NCI-H2196 treated with DMSO at 0.1 percent for 48 hours (cell line): ENCODE data around the gene SPOCK1.

Experiments used
- DNase-seq: peaks from one replicate; lab custom pipeline; 2025; ENCODE audit not compliant: unreplicated experiment; lab: John Stamatoyannopoulos, UW

The SPOCK1 gene

DNA sequence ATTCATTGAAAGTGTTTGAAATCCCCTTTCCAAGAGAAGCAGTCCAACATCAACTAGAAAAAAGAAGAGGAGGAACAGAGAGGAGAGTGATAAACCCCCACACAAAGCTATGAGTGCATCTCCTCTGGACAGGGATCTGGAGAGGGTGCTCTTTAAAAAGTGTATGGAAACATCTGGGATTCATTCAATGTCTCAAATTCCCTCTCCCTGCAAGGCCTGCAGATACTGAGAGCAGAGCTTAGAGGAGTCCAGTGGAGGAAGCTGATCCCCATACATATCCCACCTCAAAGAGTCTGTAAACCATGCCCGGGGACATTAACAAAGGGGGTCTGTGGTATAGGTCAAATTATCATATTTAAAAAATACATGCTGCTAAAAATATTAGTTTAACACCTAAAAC is 2.2 kb downstream of the SPOCK1 start:
- DNase-seq, result no peak

DNA sequence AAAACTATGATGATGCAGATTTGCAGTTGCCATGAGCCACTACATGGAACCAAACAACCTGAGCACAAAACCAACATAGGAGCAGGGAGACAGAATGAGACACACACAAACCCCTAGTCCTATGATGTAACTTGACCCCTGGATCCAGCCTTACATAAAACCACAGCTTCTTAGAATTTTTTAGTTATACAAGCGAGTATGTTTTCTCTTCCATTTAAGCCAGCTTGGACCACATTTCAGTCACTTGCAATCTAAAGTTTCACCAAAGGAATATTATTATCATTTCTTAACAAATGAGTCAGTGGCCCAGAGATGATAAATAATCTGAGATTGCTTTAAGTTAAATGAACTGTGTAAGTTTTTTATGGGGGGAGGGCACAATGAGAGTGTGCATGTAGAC is 6.8 kb downstream of the SPOCK1 start:
- DNase-seq, result no peak

DNA sequence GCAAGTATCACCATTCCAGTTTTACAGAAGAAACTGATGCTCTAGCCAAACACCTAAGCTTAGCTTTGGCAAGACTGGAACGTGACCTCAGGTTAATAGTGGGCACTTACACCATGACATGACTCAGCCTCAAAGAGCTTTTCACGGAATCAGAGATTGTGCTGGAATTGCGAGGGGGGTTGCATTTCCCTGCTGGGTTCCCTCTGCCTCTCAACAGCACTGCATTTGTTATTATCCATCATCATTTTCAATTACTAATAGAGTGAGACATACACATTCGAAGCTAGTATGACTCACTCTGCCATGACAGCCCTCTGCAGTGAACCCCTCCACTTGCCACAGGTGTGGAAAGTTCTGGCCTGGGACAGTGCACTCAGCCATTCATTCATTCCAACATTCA is 8.0 kb downstream of the SPOCK1 start:
- no peak for DNase-seq

DNA sequence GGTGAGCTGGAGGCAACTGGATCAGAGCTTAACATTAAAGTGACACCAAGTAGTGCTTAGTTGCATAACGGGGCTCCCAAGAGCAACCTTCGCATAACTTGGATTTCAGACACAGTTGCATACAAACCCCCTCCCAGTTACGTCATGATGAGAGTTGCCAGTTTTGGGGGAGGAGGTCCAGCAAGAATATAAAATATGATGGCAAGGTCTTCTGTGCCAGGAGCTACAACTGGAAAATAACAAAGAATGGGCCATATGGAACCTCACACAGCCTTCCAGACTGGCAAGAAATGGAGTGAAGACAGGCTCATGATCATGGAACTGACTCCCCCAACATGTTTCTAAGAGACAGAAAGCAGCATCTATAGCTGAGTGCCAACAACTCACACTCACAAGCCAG is 8.5 kb downstream of the SPOCK1 start:
- no peak for DNase-seq

DNA sequence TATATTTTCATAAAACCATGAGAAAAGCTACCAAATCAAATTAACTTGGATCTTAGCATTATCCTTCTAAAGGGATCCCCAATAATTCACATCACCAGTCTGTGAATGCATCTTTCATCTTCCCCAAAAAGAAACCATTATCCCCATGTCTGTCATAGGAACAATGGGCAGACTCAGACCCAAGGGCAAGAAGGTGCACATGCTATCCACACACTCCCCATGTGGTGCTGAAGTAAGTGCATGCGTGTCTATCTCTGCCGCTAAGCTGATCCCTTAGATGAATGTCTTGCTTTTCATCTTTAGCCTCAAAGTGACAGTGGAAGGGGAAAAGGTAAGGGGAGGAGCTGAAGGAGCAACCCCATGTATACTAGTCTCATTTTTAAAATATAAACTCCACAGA is 10.2 kb downstream of the SPOCK1 start:
- DNase-seq, result no peak

DNA sequence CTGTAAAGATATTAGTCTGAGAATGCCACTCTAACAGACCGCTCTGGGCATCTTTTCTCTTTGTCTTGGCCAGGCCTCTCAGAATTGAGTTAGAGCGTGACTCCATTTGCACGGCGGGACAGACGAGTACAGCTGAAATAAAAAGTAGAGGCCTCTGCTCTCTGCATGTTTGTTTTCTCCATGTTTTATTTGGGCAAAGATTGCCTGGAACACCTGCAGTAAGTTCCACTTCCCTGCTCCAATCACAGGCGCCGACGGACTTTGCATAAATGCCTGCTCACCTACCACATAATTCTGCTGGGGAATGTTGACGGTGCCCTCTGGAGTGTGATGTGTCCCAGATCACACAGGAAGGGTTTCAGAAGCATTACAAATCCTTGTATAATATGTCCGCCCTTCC is 10.6 kb downstream of the SPOCK1 start:
- DNase-seq, result no peak

DNA sequence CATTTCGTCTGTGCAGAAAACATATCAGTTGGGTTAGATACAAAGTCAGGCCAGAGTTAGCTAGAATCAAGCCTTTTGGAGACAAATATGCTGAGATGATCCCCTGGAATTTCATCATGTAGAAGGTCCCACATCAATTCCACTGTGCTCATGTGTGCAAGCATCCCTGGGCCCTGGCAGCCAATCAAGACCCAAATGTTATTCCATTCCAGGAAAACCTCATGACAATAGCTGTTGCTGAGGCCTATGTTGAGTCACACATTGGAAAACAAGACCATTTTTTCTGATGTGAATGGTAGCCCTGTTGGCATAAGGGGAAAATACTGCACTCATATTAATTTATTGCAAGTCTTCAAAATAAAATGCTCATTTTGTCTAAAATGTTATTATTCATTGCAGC is 11.5 kb downstream of the SPOCK1 start:
- DNase-seq, result no peak

DNA sequence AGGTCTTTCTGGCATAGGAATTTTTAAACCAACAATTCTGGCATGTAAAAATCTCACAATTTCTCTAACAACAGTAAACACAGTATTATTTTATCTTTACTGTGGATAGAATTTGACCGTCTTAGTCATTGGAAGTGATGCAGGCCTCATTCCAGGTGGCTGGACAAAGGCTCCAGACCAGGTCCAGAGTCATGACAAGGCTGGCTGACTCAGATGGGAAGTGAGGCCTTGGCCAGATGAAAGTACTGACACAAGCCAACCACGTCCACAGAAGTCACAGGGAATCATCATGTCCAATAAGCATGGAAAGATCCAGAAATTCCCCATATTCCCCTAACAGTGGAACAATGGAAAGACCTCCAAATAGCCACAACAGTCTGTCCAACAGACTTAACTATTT is 12.4 kb downstream of the SPOCK1 start:
- DNase-seq, result no peak

DNA sequence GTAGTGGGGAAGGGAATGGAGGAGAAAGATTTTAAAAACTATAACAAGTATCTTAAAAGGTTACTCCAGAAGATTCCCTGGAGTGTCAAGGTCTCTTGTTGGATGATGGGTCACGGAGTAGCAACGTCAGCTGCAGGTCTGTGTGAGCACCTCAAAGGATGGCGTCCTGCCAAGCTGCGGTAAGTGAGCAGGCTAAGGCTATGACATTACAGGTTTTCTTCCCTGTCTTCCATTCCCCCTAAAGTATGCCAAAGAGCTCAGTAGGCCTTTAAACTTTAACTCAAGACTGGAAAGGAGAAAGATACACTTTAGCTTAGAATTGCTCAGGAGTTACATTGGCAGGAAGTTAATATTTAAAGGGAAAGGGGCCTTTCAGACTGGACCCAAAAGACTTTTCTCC is 17.5 kb downstream of the SPOCK1 start:
- DNase-seq, result no peak

DNA sequence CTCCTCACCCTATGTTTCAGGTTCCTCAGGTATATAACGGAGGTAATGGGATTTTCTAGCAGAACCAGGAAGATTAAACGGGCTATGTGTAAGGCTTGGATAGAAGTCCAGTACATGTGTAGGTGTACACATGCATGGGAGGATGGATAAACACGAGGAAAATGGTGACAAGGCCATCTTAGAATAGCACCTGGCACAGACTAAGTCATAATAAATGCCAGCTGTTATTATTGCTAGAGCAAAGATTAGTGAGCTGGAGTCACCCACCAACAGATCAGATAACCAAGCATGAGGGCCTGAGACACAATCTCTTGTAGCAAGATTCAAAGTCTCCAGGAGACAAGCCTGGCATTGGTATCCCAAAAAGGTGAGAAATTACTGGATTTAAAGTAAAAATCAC is 21.1 kb downstream of the SPOCK1 start:
- no peak for DNase-seq

DNA sequence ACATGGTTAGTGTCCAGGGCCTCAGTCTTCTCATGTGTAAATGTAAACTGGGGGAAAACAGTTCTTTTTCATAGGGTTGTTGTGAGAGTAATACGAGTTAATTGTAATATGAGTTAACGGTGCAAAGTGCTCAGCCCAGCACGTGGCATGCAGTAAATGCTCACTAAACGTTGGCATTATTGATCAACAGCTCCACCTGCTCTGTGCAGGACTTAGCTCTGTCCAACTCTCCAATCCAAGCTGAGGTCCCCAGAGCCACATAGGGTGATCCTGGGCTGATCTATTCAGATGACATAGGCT is 28.3 kb downstream of the SPOCK1 start:
- DNase-seq, result no peak

DNA sequence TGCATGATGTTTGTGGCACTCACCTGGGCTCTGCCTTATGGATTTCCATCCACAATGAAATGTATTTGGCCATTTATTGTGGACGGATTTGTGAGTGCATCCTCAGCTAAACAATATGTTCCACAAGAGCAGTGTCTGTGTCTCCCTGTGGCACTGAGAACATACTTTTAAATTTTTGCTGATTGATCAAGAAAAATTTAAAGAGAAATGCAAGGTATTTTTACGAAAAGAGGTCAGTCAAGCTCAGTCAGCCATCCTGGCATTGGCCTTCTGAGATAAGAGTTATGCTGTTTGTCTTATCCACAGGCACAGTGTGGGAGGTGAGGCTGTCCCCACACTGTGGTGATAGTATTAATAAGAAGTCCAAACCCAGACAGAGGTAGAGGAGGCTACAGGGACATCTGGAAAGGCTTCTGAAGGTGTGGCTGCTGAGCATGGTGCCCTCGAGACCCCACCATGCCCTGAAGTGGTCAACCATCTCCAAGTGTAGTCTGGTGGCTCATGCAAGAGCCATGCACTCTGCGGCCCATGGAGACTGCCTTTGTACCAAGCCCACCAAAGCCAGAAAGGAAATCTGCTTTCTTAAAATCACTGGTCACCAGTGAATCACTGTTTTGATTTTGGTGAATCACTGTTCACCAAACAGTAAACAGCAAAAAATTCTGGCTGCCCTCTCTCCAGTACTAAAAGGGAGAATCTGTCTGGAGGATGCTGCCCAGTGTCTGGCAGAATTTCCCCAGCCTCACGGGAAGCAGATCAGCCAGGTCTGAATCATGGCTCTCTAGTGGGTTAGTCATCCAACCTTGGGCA is 28.8 kb downstream of the SPOCK1 start:
- DNase-seq, result no peak

DNA sequence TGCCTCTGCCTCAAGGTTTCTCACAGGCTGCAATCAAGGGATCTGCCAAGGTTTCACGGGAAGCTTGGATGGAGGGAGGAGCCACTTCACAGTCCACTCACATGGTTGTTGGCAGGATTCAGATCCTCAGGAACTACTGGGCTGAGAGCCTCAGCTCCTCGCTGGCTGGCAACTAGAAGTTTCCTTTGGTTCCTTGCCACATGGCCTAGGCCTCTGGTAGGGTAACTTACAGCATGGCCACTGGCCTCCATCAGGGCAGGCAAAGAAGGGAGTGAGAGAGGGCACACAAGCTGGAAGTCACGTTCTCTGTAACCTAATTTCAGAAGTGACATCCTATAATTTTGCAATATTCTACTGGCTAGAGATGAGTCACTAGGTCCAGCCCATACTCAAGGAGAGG is 32.2 kb downstream of the SPOCK1 start:
- DNase-seq, result no peak

DNA sequence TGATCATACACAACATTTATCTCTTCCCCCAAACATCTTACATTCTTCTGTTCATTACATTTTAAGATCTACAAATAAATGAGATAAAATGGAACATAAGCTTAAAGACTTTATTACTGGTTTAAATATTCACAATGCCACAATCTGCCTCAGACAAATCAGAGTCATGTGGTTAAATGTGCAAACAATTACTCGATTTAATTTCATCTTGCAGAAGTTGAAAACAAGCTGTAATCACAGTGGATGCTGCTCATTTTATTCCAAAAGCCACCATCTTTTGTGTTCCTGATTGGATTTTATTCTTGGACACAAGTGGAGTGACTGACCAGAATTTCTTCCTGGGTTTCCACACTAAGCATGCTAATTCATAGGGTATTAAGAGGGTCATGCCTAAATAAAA is 33.2 kb downstream of the SPOCK1 start:
- no peak for DNase-seq

DNA sequence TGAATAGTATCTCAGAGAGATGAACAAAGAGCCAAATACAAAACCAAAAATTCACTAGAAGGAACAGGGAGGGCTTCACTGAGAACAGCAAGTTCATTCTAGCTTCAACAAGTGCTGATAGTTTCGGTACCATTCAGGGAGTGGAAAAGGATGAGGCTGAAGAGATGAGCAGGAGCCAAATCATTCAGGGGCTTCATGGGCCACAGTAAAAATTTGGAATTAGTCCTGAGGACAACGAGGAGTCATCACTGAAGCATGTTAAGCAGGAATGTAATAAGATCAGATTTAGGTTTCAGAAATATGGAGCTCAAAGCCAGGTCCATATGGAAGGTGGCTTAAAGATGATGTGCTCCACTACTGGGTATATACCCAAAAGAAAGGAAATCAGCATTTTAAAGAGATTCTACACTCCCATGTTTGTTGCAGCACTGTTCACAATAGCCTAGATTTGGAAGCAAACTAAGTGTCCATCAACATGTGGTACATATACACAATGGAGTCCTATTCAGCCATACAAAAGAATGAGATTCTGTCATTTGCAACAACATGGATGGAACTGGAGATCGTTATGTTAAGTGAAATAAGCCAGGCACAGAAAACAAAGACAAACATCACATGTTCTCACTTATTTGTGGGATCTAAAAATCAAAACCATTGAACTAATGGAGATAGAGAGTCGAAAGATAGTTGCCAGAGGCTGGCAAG is 36.2 kb downstream of the SPOCK1 start:
- no peak for DNase-seq

DNA sequence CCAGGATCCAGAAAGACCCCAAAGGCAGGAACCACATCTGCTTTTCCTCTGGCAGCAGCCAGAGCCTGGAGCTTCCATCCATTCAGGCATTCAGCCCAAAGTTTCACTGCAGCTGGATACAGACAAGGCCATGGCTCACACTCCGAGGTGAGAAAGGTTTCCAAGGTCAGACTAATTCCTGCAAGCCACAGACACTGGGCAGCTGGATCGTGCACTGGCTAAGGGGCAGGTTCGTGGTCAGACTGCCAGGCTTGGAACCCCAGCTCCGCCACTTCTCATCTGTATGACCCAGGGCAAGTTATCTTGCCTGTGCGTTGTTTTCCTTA is 36.9 kb downstream of the SPOCK1 start:
- no peak for DNase-seq

DNA sequence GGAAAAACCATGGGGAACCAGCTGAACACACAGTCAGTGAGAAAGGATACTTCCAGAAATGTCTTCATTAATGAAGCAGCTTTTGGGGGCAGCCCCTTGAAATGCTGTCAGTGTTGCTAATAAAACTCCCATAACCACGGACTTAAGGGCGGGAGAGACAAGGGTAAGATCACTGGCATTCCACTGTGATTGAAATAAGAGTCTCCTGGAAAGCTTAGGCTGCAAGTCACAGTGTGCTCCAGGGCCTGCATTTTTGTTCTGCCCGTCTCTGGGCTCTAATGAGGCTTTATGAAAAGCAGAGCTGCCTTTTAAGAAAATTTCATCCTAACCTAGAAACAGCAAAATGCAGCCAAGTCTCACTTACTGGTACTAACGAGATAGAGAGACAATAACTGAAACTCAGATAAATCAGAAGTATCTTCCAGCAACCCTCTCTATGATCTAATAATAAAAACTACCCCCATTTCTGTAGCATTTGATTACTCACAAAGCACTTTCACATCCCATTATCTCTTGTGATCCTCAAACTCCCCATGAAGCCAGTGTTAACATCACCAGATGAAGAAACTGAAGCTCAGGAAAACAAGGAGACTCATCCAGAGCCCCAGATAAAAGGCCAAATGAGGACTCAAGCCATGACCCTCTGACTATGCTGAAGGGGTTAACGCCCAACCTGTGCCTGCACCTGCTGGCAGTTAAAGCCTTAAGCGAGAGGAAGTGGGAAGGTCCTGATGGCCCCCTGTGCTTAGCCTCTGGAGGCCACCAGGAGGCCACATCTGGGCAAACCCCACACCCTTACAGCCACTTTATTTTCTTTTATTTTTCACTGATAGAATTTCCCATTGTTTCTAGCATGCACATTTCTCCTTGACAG is 37.5 kb downstream of the SPOCK1 start:
- no peak for DNase-seq

DNA sequence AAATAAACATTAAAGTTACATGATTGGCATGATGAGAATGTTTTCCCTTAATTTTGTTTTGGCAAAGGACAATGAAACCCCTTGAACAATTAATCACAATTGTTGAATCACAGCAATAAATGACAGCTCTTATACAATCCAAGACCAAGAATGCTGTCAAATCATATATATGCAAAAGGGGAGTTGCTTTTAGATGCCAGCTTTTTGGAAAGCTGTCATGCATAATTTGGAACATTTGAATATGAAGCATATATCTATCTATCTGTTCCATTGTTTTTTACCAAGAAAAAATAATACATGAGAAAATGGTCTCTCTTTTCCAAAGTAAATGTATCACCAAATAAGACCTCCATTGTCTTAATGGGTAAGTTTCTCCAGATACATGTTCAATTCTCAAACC is 44.5 kb downstream of the SPOCK1 start:
- DNase-seq, result no peak

DNA sequence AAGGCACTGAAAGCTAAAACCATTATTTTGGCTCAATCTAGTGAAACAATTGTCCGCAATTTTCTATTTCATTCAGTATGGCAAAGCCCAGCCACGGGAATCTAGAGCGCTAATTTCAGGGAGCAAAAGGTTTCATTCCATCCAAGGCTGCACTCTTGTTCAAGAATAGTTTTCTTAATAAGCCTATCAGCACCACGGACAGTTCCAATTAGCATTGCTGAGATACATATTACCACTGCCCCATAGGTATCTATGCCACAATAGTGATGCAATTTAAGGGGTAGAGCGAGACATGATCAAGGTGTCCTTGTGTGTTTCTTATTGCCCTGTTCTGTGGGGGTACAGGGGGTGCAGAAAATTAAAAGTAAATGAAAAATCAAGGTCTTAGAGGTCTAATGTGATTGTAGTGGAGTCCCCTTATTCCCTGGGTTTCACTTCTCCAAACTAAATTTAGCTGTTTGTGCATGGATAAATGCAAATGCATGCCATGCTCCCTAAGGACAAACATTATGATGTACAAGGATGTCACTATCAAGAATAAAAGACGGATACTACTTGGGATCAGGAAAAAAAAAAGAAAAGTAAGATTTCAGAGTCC is 45.5 kb downstream of the SPOCK1 start:
- no peak for DNase-seq

DNA sequence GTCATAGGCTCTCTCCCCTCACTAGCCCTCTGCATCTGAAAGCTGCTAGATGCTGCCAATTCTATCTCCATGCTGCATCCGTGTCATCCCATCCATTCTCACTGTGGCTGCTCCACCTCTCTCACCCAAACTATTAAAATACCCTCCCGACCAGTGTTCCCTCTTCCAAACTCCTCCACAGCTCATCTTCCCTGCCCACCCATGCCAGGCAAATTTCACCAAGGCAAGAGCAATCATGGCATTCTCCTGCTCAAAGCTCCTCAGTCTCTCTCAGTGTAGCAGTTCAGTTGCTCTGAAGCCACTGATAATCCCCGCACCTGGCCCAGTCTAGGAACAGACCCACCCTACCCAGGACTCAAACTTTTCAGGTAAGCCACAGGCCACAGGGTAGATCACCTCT is 48.4 kb downstream of the SPOCK1 start:
- no peak for DNase-seq

DNA sequence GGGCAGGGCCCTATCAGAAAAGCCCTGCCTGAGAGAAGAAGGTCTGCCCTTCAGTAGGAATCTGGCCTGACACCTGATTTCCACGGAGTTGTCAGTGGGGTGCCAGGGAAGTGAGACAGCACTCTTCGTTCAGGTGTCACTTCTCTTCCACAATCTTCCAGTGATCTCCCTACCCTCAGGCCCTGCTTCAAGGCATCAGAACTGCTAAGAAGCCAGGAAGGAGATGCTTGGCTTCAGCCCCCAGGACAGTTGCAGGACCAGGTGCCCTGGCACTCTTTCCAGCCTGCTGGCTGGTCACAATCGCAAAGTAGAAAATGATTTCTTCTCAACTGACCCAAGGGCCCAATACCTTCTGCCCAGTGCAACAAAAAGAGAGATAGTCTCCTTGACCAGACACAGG is 50.3 kb downstream of the SPOCK1 start:
- no peak for DNase-seq

DNA sequence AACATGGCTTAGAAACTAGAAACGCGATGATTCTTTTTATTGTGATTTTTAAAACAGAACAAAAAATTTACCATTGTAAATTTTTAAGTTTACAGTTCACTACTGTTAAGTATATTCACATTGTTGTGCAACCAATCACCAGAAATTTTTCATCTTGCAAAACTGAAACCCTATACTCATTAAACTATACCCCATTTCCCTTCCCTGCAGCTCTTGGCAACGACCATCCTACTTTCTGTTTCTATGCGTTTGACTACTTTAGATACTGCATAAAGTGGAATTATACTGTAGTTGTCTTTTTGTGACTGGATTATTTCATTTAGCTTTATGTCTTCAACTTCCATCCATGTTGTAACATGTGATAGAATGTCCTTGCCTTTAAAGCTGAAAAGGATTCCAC is 52.5 kb downstream of the SPOCK1 start:
- no peak for DNase-seq
